HepG2 (cell line): ENCODE results near the gene TECTA. TPM values are rescaled to one million over a fixed set of nuclear protein-coding genes. Genes with fewer than 3 reads are reported as not detected.

ENCODE experiments used
- ATAC-seq: fragments of 200-7000 bp; cut with Tn5 transposase; 3 replicates; pipeline ENCODE4 v1.9.1; 2020; ENCODE audit warnings: mild to moderate bottlenecking, moderate library complexity
- BruUV-seq: library from RNA; stranded (reverse); fragments of 400-500 nt; replicated peaks from 2 replicates; lab custom pipeline; 2021; lab: Mats Ljungman, UMichigan
- CTCF ChIA-PET: fragments of 300-600 bp; formaldehyde crosslinking; extraction: SDS; loops from one replicate; lab custom pipeline; 2021; ENCODE audit warnings: low total read pairs, inconsistent platforms, low intra/inter-chr PET ratio; lab: Yijun Ruan, JAX
- POLR2A ChIA-PET: fragments of 350-600 bp; sonication (Branson Sonifier 250); formaldehyde crosslinking; loops from one replicate; lab custom pipeline; 2020; ENCODE audit warnings: antibody characterized with exemption, inconsistent platforms; lab: Yijun Ruan, JAX
- DNase-seq: peaks from one replicate; pipeline ENCODE4 v3.0.0-alpha.2; 2015; ENCODE audit warnings: low spot score
- FAIRE-seq: peaks from 3 replicates; lab custom pipeline; 2011; peaks lifted over from hg19 to GRCh38; lab: Jason Lieb, UNC
- H2AFZ ChIP-seq: one replicate; pipeline ENCODE4 v1.6.1; 2011; ENCODE audit warnings: low read length, inconsistent platforms
- H3K27ac ChIP-seq: fragments of 300-600 bp; 3 replicates; pipeline ENCODE4 v1.8.0; 2011; ENCODE audit warnings: mixed run types, mild to moderate bottlenecking, mixed read lengths, low read length, inconsistent platforms; ENCODE audit not compliant: insufficient read depth; ENCODE audit errors: extremely low read length
- H3K27me3 ChIP-seq, 2 experiments: fragments of 200-600 bp in 1 of 2; 2 replicates in 1 of 2; 3 replicates in 1 of 2; pipeline versions ENCODE4 v1.6.0 to v1.8.0; 2011; ENCODE audit warnings: low read length in 2 of 2, mild to moderate bottlenecking in 2 of 2, moderate library complexity in 2 of 2, inconsistent platforms in 1 of 2; ENCODE audit not compliant: insufficient read depth in 2 of 2, control insufficient read depth in 1 of 2
- H3K36me3 ChIP-seq, 2 experiments: fragments of 200-600 bp in 1 of 2; replicated peaks in 1 of 2; 2 replicates in 1 of 2; 3 replicates in 1 of 2; pipeline versions ENCODE4 v1.5.1 to v1.8.0; 2011; ENCODE audit warnings: low read length in 2 of 2, inconsistent platforms in 1 of 2; ENCODE audit not compliant: insufficient read depth in 2 of 2, control insufficient read depth in 1 of 2
- H3K4me1 ChIP-seq: 2 replicates; pipeline ENCODE4 v1.5.1; 2012; ENCODE audit warnings: low read length, inconsistent platforms; ENCODE audit not compliant: insufficient read depth
- H3K4me2 ChIP-seq: 2 replicates; pipeline ENCODE4 v1.6.0; 2011; ENCODE audit warnings: low read depth, low read length, inconsistent platforms
- H3K4me3 ChIP-seq, 3 experiments: fragments of 200-600 bp in 1 of 3; sonication (generic), shearing (Covaris generic) in 1 of 3; replicated peaks in 1 of 3; 2 replicates each; pipeline ENCODE4 v1.5.1; 2011 to 2016; ENCODE audit warnings: low read length in 3 of 3, inconsistent platforms in 2 of 3, low read depth in 2 of 3, mild to moderate bottlenecking in 2 of 3, control low read depth in 1 of 3, mixed read lengths in 1 of 3; ENCODE audit not compliant: insufficient read depth in 1 of 3
- H3K79me2 ChIP-seq: one replicate; pipeline ENCODE4 v1.6.1; 2011; ENCODE audit warnings: low read length, inconsistent platforms; ENCODE audit not compliant: insufficient read depth
- H3K9ac ChIP-seq: 2 replicates; pipeline ENCODE4 v1.6.0; 2011; ENCODE audit warnings: mild to moderate bottlenecking, low read depth, low read length, inconsistent platforms; ENCODE audit not compliant: insufficient read depth
- H3K9me3 ChIP-seq: 2 replicates; pipeline ENCODE4 v1.5.1; 2012; ENCODE audit warnings: mild to moderate bottlenecking, low read length
- H4K20me1 ChIP-seq: 2 replicates; pipeline ENCODE4 v1.6.0; 2011; ENCODE audit warnings: inconsistent platforms, mild to moderate bottlenecking, low read length, moderate library complexity; ENCODE audit not compliant: insufficient read depth
- BCLAF1 ChIP-seq: fragments of 450-650 bp; IDR thresholded peaks from 2 replicates; pipeline ENCODE4 v1.6.1; 2017; ENCODE audit warnings: mild to moderate bottlenecking
- GATAD2A ChIP-seq: IDR thresholded peaks from 2 replicates; pipeline ENCODE4 v1.6.1; 2016
- KLF16 ChIP-seq, 2 experiments: sonication (generic) in 1 of 2; formaldehyde crosslinking in 1 of 2; IDR thresholded peaks; 2 replicates each; pipeline versions ENCODE4 v1.6.1 to v1.8.0; 2016 to 2023; ENCODE audit warnings: missing genetic modification reagents in 2 of 2, missing compliant biosample characterization in 1 of 2
- MAFF ChIP-seq: IDR thresholded peaks from 2 replicates; pipeline ENCODE4 v1.6.1; 2011; ENCODE audit warnings: low read depth, low read length, improper control_type of control experiment
- MAFK ChIP-seq, 2 experiments: IDR thresholded peaks in 1 of 2; conservative IDR thresholded peaks in 1 of 2; 2 replicates each; pipeline ENCODE4 v1.6.1; 2011; ENCODE audit warnings: improper control_type of control experiment in 2 of 2, low read length in 2 of 2
- MAX ChIP-seq: IDR thresholded peaks from 2 replicates; pipeline ENCODE4 v1.6.1; 2012; ENCODE audit warnings: inconsistent platforms
- SOX13 ChIP-seq, 3 experiments: fragments of 450-650 bp in 1 of 3; sonication (generic) in 1 of 3; formaldehyde crosslinking in 1 of 3; IDR thresholded peaks in 2 of 3; conservative IDR thresholded peaks in 1 of 3; 2 replicates each; pipeline versions ENCODE4 v1.5.0 to v1.6.1; 2016 to 2020; ENCODE audit warnings: antibody characterized with exemption in 1 of 3, mild to moderate bottlenecking in 1 of 3, missing compliant biosample characterization in 1 of 3, missing genetic modification reagents in 1 of 3, moderate library complexity in 1 of 3
- SOX6 ChIP-seq, 2 experiments: fragments of 450-650 bp in 1 of 2; sonication (generic) in 1 of 2; formaldehyde crosslinking in 1 of 2; IDR thresholded peaks; 2 replicates each; pipeline versions ENCODE4 v1.4.0 to v1.6.1; 2017 to 2020; ENCODE audit warnings: antibody characterized with exemption in 1 of 2, mild to moderate bottlenecking in 1 of 2, missing genetic modification reagents in 1 of 2
- TFAP4 ChIP-seq: sonication (generic); IDR thresholded peaks from 2 replicates; pipeline ENCODE4 v1.6.1; 2016; ENCODE audit warnings: low read depth, borderline replicate concordance
- ZFP41 ChIP-seq: sonication (generic); formaldehyde crosslinking; IDR thresholded peaks from 2 replicates; pipeline ENCODE4 v1.4.0; 2020; ENCODE audit warnings: mild to moderate bottlenecking, missing genetic modification reagents, borderline replicate concordance
- WGBS: methylation state at CpG from one replicate; pipeline ENCODE4 v1.1.6; 2017; ENCODE audit warnings: low lambda C conversion rate; 5-methylcytosine and 5-hydroxymethylcytosine counted together
- in situ Hi-C: cut with HindIII; loops from 2 replicates; pipeline ENCODE4 v1.10.0; 2017; ENCODE audit warnings: low pct_unique_long_range_greater_than_20kb; ENCODE audit not compliant: extremely low pct_ligation_motif_present
- intact Hi-C: fragments of 100-400 bp; cut with micrococcal nuclease; formaldehyde crosslinking; loops from one replicate; pipeline ENCODE4 v1.10.0; 2022; ENCODE audit not compliant: unreplicated experiment
- polyA plus RNA-seq, 8 experiments: library from polyadenylated mRNA; depleted of rRNA in 3 of 8; stranded (reverse) in 7 of 8; unstranded in 1 of 8; fragments of >200 nt; fragmentation: Illumina TruSeq in 4 of 8; extraction: Trizol in 4 of 8; gene quantifications; 2 replicates each; pipeline versions ENCODE4 v1.2.1 to v1.2.3, GENCODE V29; 2011 to 2016; ENCODE audit warnings: low read depth in 4 of 8, missing spikeins in 1 of 8, mixed read lengths in 1 of 8; ENCODE audit not compliant: insufficient read depth in 1 of 8
- total RNA-seq, 5 experiments: library from RNA; depleted of rRNA; stranded (reverse); fragments of >200 nt; fragmentation: Illumina TruSeq; extraction: Trizol; gene quantifications; 2 replicates each; pipeline ENCODE4 v1.2.3, GENCODE V29; 2016; ENCODE audit warnings: low read depth in 1 of 5

TECTA gene
- total and polyA plus RNA-seq, 2 of the 13 experiments (the other 11 are each of a cell fraction or from before 2014, with no cell fraction given): 0.04 to 0.17 TPM

DNA sequence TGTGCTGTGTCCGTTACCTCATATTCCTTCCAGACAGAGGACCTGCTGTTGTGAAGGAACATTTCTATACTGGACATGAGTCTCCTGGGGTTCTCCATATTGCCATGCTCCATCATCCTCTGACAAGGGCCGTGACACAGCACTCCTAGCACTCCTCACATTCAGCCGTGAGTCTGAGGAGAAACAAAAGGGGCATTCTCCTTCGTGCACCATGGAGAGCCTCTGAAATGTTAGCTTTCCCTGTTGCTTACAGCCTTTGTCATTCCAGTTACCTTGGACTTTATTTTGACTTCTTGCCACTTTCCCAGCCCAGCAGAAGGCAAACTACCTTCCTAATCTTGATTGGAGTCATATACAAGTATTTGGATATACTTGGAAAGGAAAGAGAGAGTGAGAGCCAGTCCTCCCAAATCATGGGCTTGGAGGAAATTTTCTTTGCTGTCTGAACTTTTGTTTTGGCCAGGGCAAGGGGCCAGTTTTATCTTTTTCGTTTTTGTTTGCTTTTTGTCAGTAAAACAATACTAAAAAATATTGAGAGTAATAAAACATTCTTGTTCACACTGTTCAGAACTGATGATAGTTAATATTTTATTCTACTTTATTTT, 29.1 kb upstream of the TECTA start (continued):
- TF ChIP-seq BCLAF1 (no peak), ZFP41 (no peak), SOX6 (IDR thresholded peaks at IDR 0.05) (no peak), SOX6 (CRISPR knock-in tag; IDR thresholded peaks at IDR 0.05) (peak; percentile 59), SOX13 (IDR thresholded peaks at IDR 0.05) (no peak), SOX13 (CRISPR knock-in tag; conservative IDR thresholded peaks at IDR 0.05 in 1 of 2, IDR thresholded peaks at IDR 0.05 in 1 of 2) (peak in 1 of 2 experiments; percentile 67; a peak in 2 of 4 replicates), KLF16 (CRISPR knock-in tag; IDR thresholded peaks at IDR 0.05) (no peak), GATAD2A (CRISPR knock-in tag) (peak; percentile 39; the same call in 1 of the 2 replicates)

GRCh38 chr11:121081321-121081720, 19.7 kb upstream of the TECTA start:
- in situ Hi-C loops: no loop called here
- TF ChIP-seq MAX (no peak), MAFK (conservative IDR thresholded peaks at IDR 0.05 in 1 of 2, IDR thresholded peaks at IDR 0.05 in 1 of 2; ENCODE audit: low read length in 2 of 2) (peak; percentile 98 to 100), MAFF (peak; percentile 99), TFAP4 (no peak)
- CTCF ChIA-PET: no interaction called here
- 0 out of 5 replicates have a peak, but pooled peaks cover 0 to 5% of the 10 kb centered on the region in 2 experiments for H3K36me3 ChIP-seq
- H3K4me3 ChIP-seq: no peak overlapping the region
- intact Hi-C loops: no loop called here
- BruUV-seq: no TSS peak
- ATAC-seq (no peak), FAIRE-seq (no peak), DNase-seq (no peak)
- H3K27ac ChIP-seq: no peak overlapping the region
- no peaks in the 10 kb centered on the region for H3K79me2 ChIP-seq
- no peak overlapping the region for H3K4me2 ChIP-seq
- WGBS: 95% methylated on average over 3 of the region's 3 CpGs
- no peaks in the 10 kb centered on the region for H3K9me3 ChIP-seq
- POLR2A ChIA-PET: no interaction called here
- no peak overlapping the region for H3K9ac ChIP-seq
- H4K20me1 ChIP-seq: no peaks in the 10 kb centered on the region
- no peaks in the 10 kb centered on the region for H3K27me3 ChIP-seq
- H2AFZ ChIP-seq: no peak overlapping the region
- H3K4me1 ChIP-seq: no peaks in the 10 kb centered on the region
